Sciatic nerve (tissue), 2 donors: ENCODE results near the gene ATP13A1. TPM values are rescaled to one million over a fixed set of nuclear protein-coding genes. Genes with fewer than 3 reads are reported as not detected.
"Not testable (repeated sequence)": the region's sequence is repeated elsewhere in the genome, so short reads cannot be mapped to it uniquely, and the experiment has no call there.

Experiments used
- ATAC-seq: fragments of 200-7000 bp; cut with Tn5 transposase; one replicate; pipeline ENCODE4 v1.9.1; 2020; ENCODE audit warnings: mild to moderate bottlenecking, moderate library complexity
- DNase-seq: peaks from one replicate; pipeline ENCODE4 v3.0.0-alpha.2; 2020; ENCODE audit warnings: low spot score
- intact Hi-C: fragments of 100-400 bp; cut with DNase I; formaldehyde crosslinking; loops from one replicate; pipeline ENCODE4 v1.14.2; 2022
- total RNA-seq: library from RNA; stranded (reverse); fragmentation: NEBNext Ultra II Directional; extraction: Animal tissue kit (Norgen Biotek cat#: 25700); gene quantifications from one replicate; pipeline ENCODE4 v1.2.1, GENCODE V29; 2021
- donor health status: DM: no; HTN: no; CAD: no.
- donor health status: DM: no; HTN: no; CAD: no.

ATP13A1 gene
- total RNA-seq, 1 donor from 2014 or later = 53.3 TPM

DNA sequence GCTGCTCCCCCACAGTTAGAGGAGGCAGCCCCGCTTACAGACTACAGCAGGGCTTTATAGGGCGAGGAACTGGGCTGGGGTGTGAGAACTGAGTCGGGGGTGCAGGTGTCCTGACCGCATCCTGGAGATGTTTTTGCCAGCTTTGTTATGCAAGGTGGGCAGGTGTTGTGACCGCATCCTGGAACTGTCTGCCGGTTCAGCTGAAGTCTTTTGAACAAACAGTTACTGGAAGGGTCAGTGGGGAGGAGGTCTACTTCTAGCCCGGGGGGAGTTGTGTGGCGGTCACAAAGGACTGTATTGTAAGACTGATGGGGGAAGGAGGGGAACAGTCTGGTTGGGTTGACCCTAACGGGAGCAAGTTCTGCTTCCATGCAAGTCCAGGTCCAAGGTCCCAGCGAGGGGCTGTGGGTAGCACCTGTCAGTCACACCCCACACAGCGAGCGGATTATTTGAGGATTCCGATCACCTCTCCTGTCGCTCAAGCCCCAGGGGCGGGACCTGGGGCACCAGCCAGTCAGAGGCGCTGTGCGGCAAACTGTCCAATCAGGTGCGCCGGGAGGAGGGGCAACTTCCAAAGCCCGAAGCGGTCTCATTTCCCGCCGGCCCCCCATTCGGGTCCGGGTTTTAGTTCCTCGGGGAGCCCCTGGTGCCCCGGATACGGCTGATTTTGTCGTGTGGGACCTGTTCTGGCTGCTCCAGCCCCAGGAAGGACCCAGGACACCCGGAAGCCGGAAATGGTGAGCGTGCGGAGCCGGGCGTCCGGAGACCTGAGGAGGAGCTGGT, 4.9 kb upstream of the ATP13A1 start, which contains the start of gene ZNF101:
TSS of gene ZNF101 (plus strand) at position 610 of the 783 bp plus-strand sequence. CDS start at position 735, 125 bp downstream.
- DNase-seq = peak; percentile 96
- intact Hi-C loops = no loop called here
- ATAC-seq = peak; percentile 86

DNA sequence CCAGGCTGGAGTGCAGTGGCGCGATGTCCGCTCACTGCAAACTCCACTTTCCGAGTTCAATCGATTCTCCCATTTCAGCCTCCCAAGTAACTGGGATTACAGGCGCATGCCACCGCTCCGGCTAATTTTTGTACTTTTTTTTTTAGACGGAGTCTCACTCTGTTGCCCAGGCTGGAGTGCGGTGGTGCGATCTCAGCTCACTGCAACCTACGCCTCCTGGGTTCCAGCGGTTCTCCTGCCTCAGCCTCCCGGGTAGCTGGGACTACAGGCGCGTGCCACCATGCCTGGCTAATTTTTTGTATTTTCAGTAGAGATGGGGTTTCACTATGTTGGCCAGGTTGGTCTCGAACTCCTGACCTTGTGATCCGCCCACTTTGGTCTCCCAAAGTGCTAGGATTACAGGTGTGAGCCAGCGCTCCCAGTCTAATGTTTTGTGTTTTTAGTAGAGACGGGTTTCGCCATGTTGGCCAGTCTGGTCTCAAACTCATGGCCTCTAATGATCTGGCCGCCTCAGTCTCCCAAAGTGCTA, 2.0 kb upstream of the ATP13A1 start:
- DNase-seq, intact Hi-C loops, ATAC-seq: not testable (repeated sequence)

DNA sequence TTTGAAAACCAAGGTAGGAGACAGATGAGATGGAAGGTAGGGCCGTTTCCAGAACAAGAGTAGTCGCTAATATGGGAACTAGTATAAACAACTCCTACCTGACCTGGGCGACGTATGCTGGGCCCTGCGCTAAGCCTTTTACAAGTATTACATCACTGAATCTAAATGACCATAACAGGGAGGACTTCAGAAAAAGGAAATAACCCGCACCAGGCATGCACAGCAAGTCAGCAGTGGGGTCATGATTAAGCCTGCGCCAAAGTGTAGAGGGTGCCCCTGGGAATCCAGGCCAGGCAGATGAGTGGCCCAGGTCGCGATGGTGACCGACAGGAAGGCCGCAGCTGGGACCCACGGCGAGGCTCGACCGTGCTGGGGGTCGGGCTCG, 613 bp downstream of the ATP13A1 start:
- intact Hi-C loops = no loop called here
- ATAC-seq (no peak), DNase-seq (no peak)

DNA sequence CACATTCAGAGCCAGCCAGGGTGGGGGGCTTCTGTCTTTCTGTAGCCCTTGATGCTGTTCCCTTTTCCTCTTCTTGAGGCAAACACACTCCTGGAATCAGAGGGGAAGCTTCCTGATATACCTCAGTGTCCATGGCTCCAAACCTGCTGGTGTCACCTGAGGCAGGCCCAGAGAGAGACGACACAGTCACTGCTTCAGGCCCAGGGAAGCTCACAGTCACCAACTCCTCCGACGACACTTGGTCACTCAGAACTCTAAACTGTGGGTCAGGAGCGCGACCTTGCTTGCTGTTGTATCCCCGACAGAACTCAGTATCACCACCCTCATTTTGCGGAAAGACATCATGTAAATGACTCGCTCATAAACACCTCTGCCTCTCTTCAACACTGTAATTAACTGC, 1.1 kb downstream of the ATP13A1 start:
- ATAC-seq (no peak), DNase-seq (no peak)
- intact Hi-C loops = no loop called here

DNA sequence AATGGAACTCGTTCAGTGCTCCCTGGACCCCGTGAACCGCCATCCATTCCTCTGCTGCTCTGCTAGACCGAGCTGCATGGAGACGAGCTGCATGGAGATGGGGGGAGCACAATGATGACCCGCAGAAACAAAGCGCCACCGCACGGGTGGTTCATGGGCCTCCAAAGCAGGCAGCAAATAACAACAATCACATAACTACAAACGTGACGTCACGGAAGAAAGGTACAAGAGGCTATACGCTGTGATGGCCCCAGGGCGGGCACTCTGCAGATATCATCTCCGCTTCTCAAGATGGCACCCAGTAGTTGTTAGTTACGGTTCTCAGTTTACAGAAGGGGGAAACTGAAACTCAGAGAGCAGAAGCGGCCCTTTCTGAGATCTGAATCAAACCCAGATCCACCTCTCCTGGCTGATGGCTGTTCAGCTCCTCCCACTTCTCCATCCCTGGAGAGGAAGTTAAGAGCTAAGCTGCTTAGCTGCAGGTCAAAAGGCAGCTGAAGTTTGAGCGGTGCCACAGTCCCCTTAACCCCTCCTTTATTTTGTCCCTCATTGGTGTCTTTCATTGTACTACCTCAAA, 1.7 kb downstream of the ATP13A1 start:
- ATAC-seq (no peak), DNase-seq (no peak)
- intact Hi-C loops = no loop called here

DNA sequence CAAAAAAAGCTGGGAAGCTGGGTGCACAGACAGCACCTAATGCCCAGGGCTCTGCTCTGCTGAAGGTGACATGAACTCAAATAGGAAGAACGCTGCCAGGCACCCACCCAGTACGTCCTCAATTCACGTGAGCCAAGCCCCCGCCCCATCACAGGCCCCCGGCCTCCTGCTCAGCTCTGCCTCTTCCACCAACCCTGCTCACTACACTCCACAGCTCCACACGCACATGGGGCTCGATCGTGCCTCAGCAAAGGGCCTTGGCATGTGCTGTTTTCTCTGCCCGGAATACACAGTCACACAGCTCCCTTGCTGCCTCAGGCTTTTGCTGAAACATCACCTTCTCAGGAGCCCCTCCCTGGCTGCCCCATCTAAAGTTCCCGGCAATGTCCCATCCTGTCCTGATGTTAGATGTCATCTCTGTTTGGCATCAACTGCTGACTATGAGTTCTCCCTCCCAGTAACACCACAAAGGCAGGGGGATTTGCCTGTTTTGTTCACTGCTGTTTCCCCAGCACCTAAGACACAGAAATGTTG, 2.3 kb downstream of the ATP13A1 start:
- ATAC-seq (no peak), DNase-seq (no peak)
- intact Hi-C loops = no loop called here

DNA sequence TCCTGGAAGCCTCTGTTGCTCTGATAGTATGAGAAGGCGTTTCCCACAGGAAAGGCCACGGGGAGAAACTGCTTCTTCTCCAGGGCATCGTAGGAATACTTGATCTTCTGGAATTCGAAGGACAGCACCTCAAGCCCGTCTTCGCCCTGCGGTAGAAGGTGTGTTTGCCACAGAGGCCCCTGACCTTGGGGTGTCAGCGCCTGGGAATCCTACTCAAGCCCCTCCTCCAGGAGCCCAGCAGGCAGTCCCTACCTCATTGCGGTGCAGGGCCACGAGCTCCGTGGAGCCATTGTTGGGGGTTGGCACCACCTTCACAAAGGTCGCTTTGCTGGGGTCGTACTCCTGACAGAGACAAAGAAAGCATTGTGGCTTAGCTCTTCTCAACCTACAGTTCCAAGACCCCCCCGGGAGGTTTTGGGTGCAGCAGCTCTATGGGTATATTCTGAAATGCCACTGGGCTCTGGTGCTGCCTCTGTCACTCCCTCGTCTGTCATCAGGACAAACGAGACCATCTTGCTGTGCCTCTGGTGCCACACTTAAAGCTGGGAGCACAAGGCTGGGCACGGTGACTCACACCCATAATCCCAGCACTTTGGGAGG, 3.7 kb downstream of the ATP13A1 start:
- intact Hi-C loops = no loop called here
- ATAC-seq (no peak), DNase-seq (no peak)

DNA sequence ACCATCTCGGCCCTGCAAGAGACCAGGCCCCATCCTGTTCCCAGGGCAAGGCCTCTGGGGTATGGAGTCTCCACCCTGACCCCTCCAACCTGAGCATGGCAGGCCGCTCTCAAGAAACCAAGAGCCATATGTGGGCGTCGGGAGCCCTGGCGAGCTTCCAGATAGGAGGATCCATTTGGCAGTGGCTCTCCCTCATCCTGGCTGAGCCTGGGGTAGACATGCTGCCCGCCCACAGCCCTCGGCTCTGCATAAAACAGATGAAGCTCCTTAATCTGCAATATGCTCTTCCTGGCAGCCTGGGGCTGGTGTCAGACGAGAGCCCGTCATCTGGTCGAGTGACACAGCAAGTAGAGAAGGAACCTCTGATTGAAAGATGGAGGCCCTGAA, 6.1 kb downstream of the ATP13A1 start:
- no peak for DNase-seq
- intact Hi-C loops = no loop called here
- ATAC-seq = no peak

DNA sequence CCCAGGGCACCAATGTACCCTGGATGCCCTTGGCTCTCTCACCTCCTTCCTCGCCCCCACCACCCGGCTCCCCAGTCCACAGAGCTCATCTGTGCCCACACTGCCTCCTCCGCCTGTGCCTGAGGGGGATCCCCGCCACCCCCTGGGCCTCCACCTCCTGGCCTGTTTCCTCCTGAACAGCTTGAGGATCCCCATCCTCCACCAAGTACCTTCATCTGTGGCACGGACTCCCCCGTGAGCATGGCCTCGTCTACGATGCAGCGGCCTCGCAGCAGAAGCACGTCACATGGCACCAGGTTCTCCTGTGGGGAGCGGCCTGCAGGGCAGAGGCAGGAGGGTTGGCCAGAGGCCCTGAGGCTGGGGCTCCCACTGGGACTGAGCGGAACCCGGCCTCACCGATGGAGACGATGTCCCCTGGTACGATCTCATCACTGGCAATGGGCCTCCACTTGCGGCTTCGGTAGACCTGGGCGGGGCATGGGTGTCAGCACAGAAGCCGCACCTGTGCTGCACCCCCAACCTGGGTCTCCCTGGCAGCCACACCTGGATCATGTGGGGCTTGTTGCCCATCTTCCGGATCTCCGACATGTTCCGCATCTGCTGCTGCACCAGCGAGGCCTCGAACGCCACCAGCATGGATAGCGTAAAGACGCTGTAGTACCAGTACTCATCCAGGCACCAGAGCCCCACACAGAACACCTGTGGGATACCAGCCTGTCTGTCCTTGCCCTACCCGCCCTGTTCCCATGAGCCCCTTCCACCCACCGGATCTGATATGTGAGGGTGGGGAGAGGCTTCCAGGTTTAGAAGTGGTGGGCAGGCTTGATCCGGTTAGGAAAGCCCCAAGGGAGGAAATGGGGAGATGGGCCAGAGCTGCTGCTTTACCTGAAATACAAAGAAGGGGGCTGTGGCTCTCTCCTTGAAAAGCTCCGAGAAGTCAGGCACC, 6.8 kb downstream of the ATP13A1 start:
- DNase-seq (no peak), ATAC-seq (no peak)
- intact Hi-C loops = no loop called here

DNA sequence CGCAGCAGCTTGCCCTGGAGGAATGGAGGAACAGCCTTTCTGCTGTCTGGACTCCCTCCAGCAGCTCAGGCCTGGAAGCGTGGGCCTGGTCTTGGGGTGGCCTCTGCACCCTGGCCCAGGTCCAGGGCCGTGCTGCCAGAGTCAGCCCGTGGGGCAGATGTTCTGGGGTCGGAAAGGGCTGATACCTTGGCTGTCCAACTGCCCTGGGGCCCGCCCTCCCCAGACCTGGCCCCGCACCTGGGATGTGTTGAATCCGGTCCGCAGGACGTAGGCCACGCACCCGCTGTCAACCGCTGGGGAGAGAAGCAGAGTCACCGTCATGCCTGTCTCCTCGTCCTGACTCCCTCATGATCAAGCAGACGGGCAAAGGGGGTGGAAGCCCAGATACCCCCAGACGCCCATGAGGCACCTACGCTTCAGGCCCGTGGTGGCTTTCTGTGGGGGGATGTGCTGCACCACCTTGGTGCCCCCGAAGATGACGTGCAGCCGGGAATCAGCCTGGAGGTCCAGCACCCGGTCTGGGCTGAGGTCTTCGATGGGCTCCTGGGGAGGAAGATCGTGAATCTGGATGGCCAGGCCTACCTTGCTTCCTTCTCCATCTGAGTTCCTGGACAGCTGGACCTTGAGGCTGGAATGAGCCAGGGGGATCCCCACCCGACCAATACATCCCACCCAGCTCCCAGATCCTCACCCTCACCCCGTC, 7.7 kb downstream of the ATP13A1 start:
- intact Hi-C loops = no loop called here
- DNase-seq = no peak
- ATAC-seq = no peak

DNA sequence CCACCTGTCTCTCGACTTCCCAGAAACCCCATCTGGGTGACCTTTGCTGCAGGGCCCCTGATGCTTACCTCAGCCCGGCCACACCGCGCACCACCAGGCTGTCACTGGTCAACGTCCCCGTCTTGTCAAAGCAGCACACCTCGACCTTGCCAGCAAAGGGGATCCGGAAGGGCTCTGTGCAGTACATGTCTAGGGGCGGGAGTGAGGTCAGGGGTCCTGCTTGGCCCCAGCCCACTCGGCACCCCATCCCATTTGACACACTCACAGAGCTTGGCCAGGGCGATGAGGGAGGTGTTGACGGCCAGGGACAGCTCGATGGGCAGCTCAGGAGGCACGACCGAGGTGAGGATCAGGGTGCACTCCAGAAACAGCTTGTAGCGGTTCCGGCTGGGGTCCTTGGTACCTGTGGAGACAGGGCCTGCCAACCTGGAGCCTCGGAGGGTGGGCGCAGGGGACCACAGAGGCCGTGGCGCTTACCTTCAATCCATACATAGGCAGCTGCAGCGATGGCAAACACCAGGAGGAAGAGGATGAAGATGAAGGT, 8.4 kb downstream of the ATP13A1 start:
- no peak for DNase-seq
- intact Hi-C loops = no loop called here
- no peak for ATAC-seq

DNA sequence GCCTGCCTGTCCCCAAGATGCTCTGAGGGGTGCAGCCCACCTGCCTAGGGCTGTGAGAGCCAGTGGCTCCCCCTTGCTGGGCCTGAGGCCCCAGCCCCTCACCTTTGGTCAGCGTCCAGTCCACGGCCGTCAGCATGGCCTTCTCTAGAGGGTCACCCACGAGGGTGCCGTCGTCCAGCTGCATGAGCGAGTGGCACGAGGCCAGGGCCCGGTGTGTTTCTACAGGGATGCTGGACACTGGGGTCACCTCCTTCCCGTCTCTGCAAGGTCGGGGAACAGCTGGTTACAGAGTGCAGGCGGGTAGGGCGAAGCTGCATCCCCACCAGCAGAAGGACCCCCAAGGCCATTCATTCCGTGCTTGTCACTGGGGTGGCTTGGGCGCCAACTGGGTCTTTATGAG, 9.0 kb downstream of the ATP13A1 start:
- intact Hi-C loops = no loop called here
- ATAC-seq = no peak
- DNase-seq = no peak

DNA sequence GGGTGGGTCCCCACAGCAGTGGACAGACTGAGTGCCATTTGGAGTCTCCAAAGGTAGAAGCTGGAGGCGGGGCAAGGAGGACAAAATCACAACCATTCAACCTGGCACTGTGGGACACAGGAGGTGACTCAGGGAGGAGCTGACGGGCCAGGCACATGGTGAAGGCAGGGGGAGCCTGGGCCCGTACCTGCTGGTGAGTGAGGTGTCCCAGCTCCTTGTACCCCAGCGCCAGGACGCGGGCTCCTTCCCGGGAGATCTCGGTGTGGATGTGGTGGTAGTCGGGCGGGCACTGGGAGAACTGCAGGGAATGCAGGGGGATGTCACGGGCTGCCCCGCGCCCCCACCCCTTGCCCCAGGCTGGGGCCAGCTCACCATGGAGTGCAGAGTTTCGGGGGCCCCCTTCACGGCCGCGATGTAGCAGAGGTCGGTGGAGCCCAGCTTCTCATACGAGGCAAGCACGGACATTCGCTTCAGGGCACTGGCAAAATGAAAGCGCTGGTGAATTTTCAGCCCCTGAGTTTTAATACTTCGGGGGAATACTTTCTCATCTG, 9.8 kb downstream of the ATP13A1 start:
- intact Hi-C loops = no loop called here
- DNase-seq = no peak
- ATAC-seq = no peak

DNA sequence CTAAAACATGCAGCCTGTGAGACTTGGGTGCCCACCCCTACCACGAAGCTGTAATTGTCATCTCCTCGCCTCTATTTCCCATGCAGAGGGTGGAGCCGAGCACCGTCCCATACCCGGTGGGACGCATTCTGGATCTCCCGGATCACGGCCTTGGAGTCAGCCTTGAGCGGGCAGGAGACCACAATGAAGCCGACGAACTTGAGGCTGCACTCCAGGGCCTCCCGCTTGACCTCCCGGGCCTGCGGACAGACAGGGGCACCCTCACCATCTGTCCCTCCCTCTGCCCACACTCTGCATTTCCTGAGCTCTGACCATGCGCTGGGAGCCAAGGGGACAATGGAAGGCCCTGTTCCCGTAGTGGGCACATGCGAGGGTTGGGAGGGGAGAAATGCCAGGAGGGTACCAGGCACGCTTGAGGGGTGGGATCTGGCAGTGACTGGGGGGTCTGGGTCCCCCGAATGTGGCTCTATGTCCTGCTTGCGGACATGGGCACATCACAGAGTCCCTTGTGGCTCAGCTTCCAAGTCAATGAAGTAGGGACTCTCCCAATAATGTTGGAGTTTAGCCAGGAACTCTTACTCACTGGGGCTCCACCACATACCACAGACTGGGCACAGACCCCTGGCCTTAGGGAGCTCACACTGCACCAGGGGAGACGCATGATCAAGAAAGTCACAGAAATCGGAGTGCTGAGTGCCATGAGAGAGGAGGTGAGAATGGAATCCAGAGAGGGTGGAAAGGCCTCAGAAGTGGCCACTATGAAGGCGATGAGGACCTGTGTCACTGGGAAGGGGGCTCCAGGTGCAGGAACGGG, 10.8 kb downstream of the ATP13A1 start:
- intact Hi-C loops = no loop called here
- DNase-seq = peak; percentile 57
- no peak for ATAC-seq

DNA sequence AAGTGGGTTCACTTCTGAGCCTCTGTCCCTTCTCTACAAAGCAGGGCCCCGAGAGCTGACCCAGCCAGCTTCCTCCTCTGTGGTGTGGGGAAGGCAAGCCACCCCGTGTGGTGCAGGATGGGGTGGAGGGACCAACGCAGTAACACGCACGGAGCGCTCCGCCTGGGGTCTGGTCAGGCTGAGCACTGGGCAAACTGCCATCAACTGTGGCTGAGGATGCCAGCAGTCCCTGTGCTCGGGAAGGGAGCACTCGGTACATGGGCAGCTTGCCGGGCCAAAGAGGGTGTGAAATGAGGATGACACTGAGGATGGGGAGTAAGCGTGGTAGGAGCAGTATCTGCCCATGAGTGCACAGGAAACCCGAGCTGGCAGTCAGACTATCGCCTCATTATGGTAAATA, 12.4 kb downstream of the ATP13A1 start:
- DNase-seq (peak; percentile 61), ATAC-seq (no peak)
- intact Hi-C loops = no loop called here

DNA sequence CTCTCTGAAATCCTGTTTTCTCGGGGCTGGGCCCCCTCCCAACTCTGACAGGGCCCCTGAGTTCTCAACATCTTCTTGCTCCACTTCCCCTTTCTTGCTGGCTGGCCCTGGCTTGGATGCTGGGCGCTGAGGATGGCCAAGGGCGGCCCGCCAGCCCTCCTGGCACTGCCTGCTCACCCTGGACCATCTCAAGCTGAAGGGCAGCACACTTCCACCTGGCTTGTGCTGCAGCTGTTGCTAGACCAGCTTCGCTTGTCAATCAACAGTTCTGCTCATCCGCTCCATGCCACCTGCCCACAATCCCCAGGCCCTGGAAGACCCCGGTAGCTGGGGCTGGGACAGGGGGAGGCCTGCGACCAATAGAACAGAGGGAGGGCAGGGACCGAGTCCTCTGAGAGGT, 13.1 kb downstream of the ATP13A1 start:
- ATAC-seq = no peak
- intact Hi-C loops = no loop called here
- DNase-seq = no peak

DNA sequence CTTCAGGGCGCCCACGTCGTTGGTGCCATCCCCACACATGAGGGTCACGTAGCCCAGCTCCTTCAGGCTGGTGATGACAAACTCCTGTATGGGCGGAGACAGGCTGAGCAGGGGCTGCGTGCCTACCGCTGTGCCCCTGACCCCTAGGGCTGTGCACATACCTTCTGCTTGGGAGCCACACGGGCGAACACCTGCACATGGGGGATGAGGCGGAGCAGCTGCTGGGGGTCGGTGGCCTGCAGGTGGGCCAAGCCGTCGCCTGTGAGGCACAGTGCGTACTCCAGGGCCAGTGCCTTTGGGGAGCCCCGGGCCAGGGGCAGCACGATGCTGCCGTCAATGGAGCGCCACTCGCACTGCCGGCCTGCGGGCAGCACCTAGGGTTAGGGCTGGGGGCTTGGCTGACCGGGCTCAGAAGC, 13.9 kb downstream of the ATP13A1 start:
- intact Hi-C loops = no loop called here
- no peak for DNase-seq
- ATAC-seq = no peak
